SK-N-SH treated with all-trans-retinoic acid at 6 μM for 48 hours (cell line): ENCODE results near the gene TSPAN9.

ENCODE experiments used
- ATAC-seq: fragments of 200-7000 bp; cut with Tn5 transposase; 3 replicates; pipeline ENCODE4 v1.9.1; 2020; ENCODE audit warnings: mild to moderate bottlenecking, moderate library complexity
- ARNTL ChIP-seq: fragments of 450-650 bp; formaldehyde crosslinking; IDR thresholded peaks from 2 replicates; pipeline ENCODE4 v1.5.0; 2020; ENCODE audit warnings: low read depth, mild to moderate bottlenecking, moderate library complexity, borderline replicate concordance
- BACH2 ChIP-seq: fragments of 250-450 bp; sonication (Bioruptor Pico); IDR thresholded peaks from 2 replicates; pipeline ENCODE4 v1.9.0; 2021; ENCODE audit warnings: mild to moderate bottlenecking, borderline replicate concordance
- CSDC2 ChIP-seq: fragments of 250-450 bp; sonication (Bioruptor Pico); IDR thresholded peaks from 2 replicates; pipeline ENCODE4 v1.5.0; 2020; ENCODE audit warnings: mild to moderate bottlenecking, moderate library complexity
- ESRRG ChIP-seq: fragments of 250-450 bp; sonication (Bioruptor Pico); IDR thresholded peaks from 2 replicates; pipeline ENCODE4 v1.6.1; 2021; ENCODE audit warnings: mild to moderate bottlenecking
- GLIS3 ChIP-seq: fragments of 250-450 bp; sonication (Bioruptor Pico); IDR thresholded peaks from 2 replicates; pipeline ENCODE4 v1.5.0; 2020; ENCODE audit warnings: mild to moderate bottlenecking, moderate library complexity
- ISL1 ChIP-seq: fragments of 250-450 bp; sonication (Bioruptor Pico); IDR thresholded peaks from 2 replicates; pipeline ENCODE4 v2.1.2; 2022; ENCODE audit warnings: mild to moderate bottlenecking, moderate library complexity
- OSR1 ChIP-seq: fragments of 250-450 bp; sonication (Bioruptor Pico); IDR thresholded peaks from 2 replicates; pipeline ENCODE4 v1.8.0; 2022; ENCODE audit warnings: moderate library complexity, mild to moderate bottlenecking, inconsistent platforms
- PATZ1 ChIP-seq: fragments of 250-450 bp; sonication (Bioruptor Pico); IDR thresholded peaks from 2 replicates; pipeline ENCODE4 v1.8.0; 2020; ENCODE audit warnings: mild to moderate bottlenecking, moderate library complexity, borderline replicate concordance
- POU6F1 ChIP-seq: fragments of 250-450 bp; sonication (Bioruptor Pico); IDR thresholded peaks from 2 replicates; pipeline ENCODE4 v1.8.0; 2021; ENCODE audit warnings: low read depth, mild to moderate bottlenecking, moderate library complexity, borderline replicate concordance
- PPARA ChIP-seq: fragments of 250-450 bp; sonication (Bioruptor Pico); IDR thresholded peaks from 2 replicates; pipeline ENCODE4 v1.5.0; 2020; ENCODE audit warnings: mild to moderate bottlenecking, borderline replicate concordance
- RARB ChIP-seq: fragments of 250-450 bp; sonication (Bioruptor Pico); IDR thresholded peaks from 2 replicates; pipeline ENCODE4 v1.8.0; 2021; ENCODE audit warnings: mild to moderate bottlenecking, moderate library complexity
- SNAI2 ChIP-seq: fragments of 250-450 bp; sonication (Bioruptor Pico); IDR thresholded peaks from 2 replicates; pipeline ENCODE4 v1.5.0; 2020; ENCODE audit warnings: mild to moderate bottlenecking, moderate library complexity
- TCF4 ChIP-seq: fragments of 250-450 bp; sonication (Bioruptor Pico); IDR thresholded peaks from 2 replicates; pipeline ENCODE4 v1.8.0; 2021; ENCODE audit warnings: mild to moderate bottlenecking, moderate library complexity, borderline replicate concordance
- TOX ChIP-seq: fragments of 250-450 bp; sonication (Bioruptor Pico); IDR thresholded peaks from 2 replicates; pipeline ENCODE4 v1.8.0; 2021; ENCODE audit warnings: mild to moderate bottlenecking, moderate library complexity, borderline replicate concordance
- TSHZ2 ChIP-seq: fragments of 250-450 bp; sonication (Bioruptor Pico); IDR thresholded peaks from 2 replicates; pipeline ENCODE4 v1.5.0; 2020; ENCODE audit warnings: mild to moderate bottlenecking, moderate library complexity
- ZC3H10 ChIP-seq: fragments of 250-450 bp; sonication (Bioruptor Pico); IDR thresholded peaks from 2 replicates; pipeline ENCODE4 v1.5.1; 2021; ENCODE audit warnings: mild to moderate bottlenecking, moderate library complexity
- ZFP3 ChIP-seq: fragments of 250-450 bp; sonication (Bioruptor Pico); IDR thresholded peaks from 2 replicates; pipeline ENCODE4 v1.5.0; 2020; ENCODE audit warnings: mild to moderate bottlenecking, moderate library complexity
- ZFP30 ChIP-seq: fragments of 450-650 bp; formaldehyde crosslinking; IDR thresholded peaks from 2 replicates; pipeline ENCODE4 v1.5.0; 2022; ENCODE audit warnings: mild to moderate bottlenecking, moderate library complexity
- ZNF565 ChIP-seq: fragments of 450-650 bp; formaldehyde crosslinking; conservative IDR thresholded peaks from 2 replicates; pipeline ENCODE4 v1.5.0; 2020; ENCODE audit warnings: low read depth, mild to moderate bottlenecking, moderate library complexity
- ZNF70 ChIP-seq: fragments of 450-650 bp; formaldehyde crosslinking; IDR thresholded peaks from 2 replicates; pipeline ENCODE4 v1.5.0; 2020; ENCODE audit warnings: mild to moderate bottlenecking, moderate library complexity
- ZNF8 ChIP-seq: fragments of 450-650 bp; formaldehyde crosslinking; IDR thresholded peaks from 2 replicates; pipeline ENCODE4 v1.5.0; 2020; ENCODE audit warnings: mild to moderate bottlenecking, moderate library complexity
- TF ChIP-seq, protein P1 (sequence below): fragments of 250-450 bp; sonication (Bioruptor Pico); IDR thresholded peaks from 2 replicates; pipeline ENCODE4 v1.5.1; 2021; ENCODE audit warnings: mild to moderate bottlenecking, moderate library complexity

The TSPAN9 gene

DNA sequence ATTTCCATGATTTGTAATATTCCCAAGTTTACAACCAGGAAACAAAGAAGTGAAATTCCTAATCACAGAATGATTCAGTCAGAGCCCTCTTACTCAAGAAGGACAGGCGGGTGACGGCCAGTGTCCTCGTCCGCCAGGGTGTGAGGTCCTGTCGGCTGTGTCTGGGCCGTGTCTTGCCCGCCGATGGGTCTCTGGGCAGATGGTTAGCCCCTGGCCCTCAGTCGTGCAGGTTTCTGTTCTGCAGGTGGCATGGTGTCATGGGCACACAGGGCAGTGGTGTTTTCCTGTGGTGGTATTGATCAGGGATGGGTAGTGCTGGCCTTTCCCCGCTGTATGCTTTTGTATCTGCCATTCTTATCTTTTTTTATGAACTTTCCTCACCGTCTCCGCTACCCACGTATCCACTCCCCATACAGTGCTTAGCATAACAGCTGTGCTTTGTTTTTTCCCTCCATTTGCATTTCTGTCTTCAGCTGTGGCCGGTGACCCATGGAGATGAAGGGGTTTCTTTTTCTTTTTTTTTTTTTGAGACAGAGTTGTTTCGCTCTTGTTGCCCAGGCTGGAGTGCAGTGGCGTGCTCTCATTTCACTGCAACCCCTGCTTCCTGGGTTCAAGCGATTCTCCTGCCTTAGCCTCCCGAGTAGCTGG is 100.7 kb downstream of the TSPAN9 start:
- ATAC-seq: no peak
- TF ChIP-seq, protein P1, sequence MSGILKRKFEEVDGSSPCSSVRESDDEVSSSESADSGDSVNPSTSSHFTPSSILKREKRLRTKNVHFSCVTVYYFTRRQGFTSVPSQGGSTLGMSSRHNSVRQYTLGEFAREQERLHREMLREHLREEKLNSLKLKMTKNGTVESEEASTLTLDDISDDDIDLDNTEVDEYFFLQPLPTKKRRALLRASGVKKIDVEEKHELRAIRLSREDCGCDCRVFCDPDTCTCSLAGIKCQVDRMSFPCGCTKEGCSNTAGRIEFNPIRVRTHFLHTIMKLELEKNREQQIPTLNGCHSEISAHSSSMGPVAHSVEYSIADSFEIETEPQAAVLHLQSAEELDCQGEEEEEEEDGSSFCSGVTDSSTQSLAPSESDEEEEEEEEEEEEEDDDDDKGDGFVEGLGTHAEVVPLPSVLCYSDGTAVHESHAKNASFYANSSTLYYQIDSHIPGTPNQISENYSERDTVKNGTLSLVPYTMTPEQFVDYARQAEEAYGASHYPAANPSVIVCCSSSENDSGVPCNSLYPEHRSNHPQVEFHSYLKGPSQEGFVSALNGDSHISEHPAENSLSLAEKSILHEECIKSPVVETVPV (CRISPR knock-in tag): no peak
- TF ChIP-seq OSR1 (CRISPR knock-in tag) (no peak), TCF4 (CRISPR knock-in tag) (no peak), SNAI2 (CRISPR knock-in tag) (no peak), ZC3H10 (no peak), GLIS3 (CRISPR knock-in tag) (no peak), TSHZ2 (CRISPR knock-in tag) (no peak), ESRRG (no peak), CSDC2 (no peak), POU6F1 (CRISPR knock-in tag) (no peak), ZFP3 (no peak), TOX (CRISPR knock-in tag) (no peak), ISL1 (CRISPR knock-in tag) (no peak), ZFP30 (no peak), ZNF70 (no peak), PPARA (CRISPR knock-in tag) (no peak), ARNTL (CRISPR knock-in tag) (no peak), ZNF8 (CRISPR knock-in tag) (no peak), RARB (no peak), ZNF565 (CRISPR knock-in tag) (no peak)
- TF ChIP-seq, all 23 proteins: peak for 0

GRCh38 chr12:3178671-3179313 is 101.6 kb downstream of the TSPAN9 start:
- TF ChIP-seq GLIS3 (CRISPR knock-in tag) (no peak), ARNTL (CRISPR knock-in tag) (no peak), ESRRG (no peak), ZNF70 (no peak), BACH2 (CRISPR knock-in tag) (no peak), TOX (CRISPR knock-in tag) (no peak), TSHZ2 (CRISPR knock-in tag) (no peak), ZFP30 (no peak), ZNF8 (CRISPR knock-in tag) (no peak), ZC3H10 (no peak)
- ATAC-seq: peak; percentile 53; the same call in 2 of the 3 replicates

GRCh38 chr12:3179731-3180130 is 102.6 kb downstream of the TSPAN9 start:
- TF ChIP-seq CSDC2: no peak
- TF ChIP-seq ZNF8 (CRISPR knock-in tag): no peak
- no peak for TF ChIP-seq POU6F1 (CRISPR knock-in tag)
- TF ChIP-seq ESRRG: no peak
- TF ChIP-seq TOX (CRISPR knock-in tag): no peak
- no peak for TF ChIP-seq PATZ1 (CRISPR knock-in tag)
- TF ChIP-seq ZNF70: no peak
- TF ChIP-seq ZFP3: no peak
- TF ChIP-seq ISL1 (CRISPR knock-in tag): no peak
- TF ChIP-seq OSR1 (CRISPR knock-in tag): no peak
- no peak for TF ChIP-seq ZNF565 (CRISPR knock-in tag)

More at GRCh38 chr12:3179731-3180130, 102.6 kb downstream of the TSPAN9 start:
- no peak for ATAC-seq
